ENCODE measurements around the gene CIROP.

- TF ChIP-seq CTCF (IDR thresholded peaks at IDR 0.05; ENCODE audit: low read depth, low read length, poor library complexity, severe bottlenecking) (no peak), EZH2phosphoT487 (IDR thresholded peaks at IDR 0.05; ENCODE audit: borderline replicate concordance, low read length) (no peak)
These were observed 11.1 kb upstream of the CIROP start for GRCh38 chr14:23115918-23116317.
